ENCODE data around the gene CACNB3. TPM values are rescaled to one million over a fixed set of nuclear protein-coding genes. Genes with fewer than 3 reads are reported as not detected.

The CACNB3 gene
- total RNA-seq, 5 donors from 2014 or later (not counting 1 experiment from before 2014, with no cell fraction given), result 4.3 to 12.4 (median 8.9) TPM

DNA sequence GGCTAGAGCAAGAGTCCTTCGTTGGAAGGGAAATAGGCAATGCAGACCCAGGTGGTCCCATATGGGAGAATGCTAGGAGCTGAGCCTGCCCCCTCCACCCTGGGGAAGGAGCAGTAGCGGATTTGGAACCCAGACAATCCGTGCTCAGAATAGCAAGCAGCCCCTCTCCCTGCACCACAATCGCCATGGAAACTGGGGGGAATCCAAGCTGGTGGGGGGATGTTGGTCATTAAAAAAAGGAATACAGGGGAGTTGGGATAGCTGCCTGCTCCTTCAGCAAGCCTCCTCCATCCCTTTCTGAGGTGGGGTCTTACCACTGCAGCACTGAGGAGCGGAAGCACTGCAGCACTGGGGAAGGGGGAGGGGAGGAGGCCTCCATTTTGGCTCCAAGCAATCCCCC lies 44.5 kb downstream of the CACNB3 start:
- no peak overlapping the region for H3K4me3 Mint-ChIP-seq
- Histone ChIP-seq H3K4me3 (ENCODE audit: control insufficient read depth in 1 of 2, extremely low read depth in 1 of 2, low read length in 1 of 2) (no peak overlapping the region), H3K27ac (ENCODE audit: low read length) (no peak overlapping the region), H3K9me3 (no peaks in the 10 kb centered on the region), H3K4me1 (ENCODE audit: control insufficient read depth in 1 of 2, extremely low read depth in 1 of 2, insufficient read depth in 2 of 2, low read length in 2 of 2) (peaks cover 2 to 23% of the 10 kb centered on the region in 2 experiments), H3K27me3 (replicated peaks in 1 of 2; ENCODE audit: control insufficient read depth in 2 of 2, extremely low read depth in 1 of 2, insufficient read depth in 2 of 2, low read length in 1 of 2) (peaks cover 0 to 37% of the 10 kb centered on the region in 2 experiments), H3K36me3 (ENCODE audit: control insufficient read depth in 2 of 2, extremely low read depth in 1 of 2, insufficient read depth in 1 of 2, low read length in 1 of 2) (no peaks in the 10 kb centered on the region)
- H3K4me1 Mint-ChIP-seq, result peaks cover 25 to 26% (median 25%) of the 10 kb centered on the region in 3 donors
- ChIA-PET POLR2A (no interaction called here), CTCF (no interaction called here)
- ATAC-seq (replicated peaks in 1 of 4) (no peak), DNase-seq (no peak)
- H3K27me3 Mint-ChIP-seq, result peaks cover 13 to 30% of the 10 kb centered on the region in 2 donors
- peaks cover 9% of the 10 kb centered on the region for H3K36me3 Mint-ChIP-seq
- WGBS (ENCODE audit: insufficient coverage), result no CpG with 5 or more reads among the region's 5 CpGs
- no peak overlapping the region for H3K27ac Mint-ChIP-seq
- H3K9me3 Mint-ChIP-seq, result no peaks in the 10 kb centered on the region

DNA sequence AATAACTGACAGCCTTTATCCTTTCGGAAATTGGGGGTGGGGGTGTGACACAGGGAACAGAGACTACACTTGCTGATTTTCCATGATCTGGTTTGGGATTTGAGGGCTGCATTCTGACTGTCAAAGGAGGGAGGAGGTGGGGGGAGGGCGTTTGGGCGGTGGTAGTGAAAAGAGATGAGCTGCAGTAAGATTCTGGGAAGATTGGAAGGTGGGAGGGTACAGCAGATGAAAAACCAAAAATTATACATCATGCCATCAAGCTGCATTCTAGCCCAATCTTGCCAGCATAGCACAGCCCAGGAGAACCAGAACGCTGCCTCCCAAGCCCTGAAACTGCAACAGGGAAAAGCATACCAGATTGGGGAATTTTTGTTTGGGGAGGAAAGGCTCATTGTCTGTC lies 45.0 kb downstream of the CACNB3 start:
- CTCF ChIA-PET, result no interaction called here
- Histone ChIP-seq H3K27ac (ENCODE audit: low read length) (no peak overlapping the region), H3K4me1 (ENCODE audit: control insufficient read depth in 1 of 2, extremely low read depth in 1 of 2, insufficient read depth in 2 of 2, low read length in 2 of 2) (peaks cover 2 to 23% of the 10 kb centered on the region in 2 experiments), H3K27me3 (replicated peaks in 1 of 2; ENCODE audit: control insufficient read depth in 2 of 2, extremely low read depth in 1 of 2, insufficient read depth in 2 of 2, low read length in 1 of 2) (peaks cover 0 to 33% of the 10 kb centered on the region in 2 experiments), H3K4me3 (ENCODE audit: control insufficient read depth in 1 of 2, extremely low read depth in 1 of 2, low read length in 1 of 2) (no peak overlapping the region), H3K9me3 (no peaks in the 10 kb centered on the region), H3K36me3 (ENCODE audit: control insufficient read depth in 2 of 2, extremely low read depth in 1 of 2, insufficient read depth in 1 of 2, low read length in 1 of 2) (no peaks in the 10 kb centered on the region)
- Mint-ChIP-seq H3K27me3 (peaks cover 13 to 30% of the 10 kb centered on the region in 2 donors), H3K36me3 (peaks cover 9% of the 10 kb centered on the region), H3K4me1 (peaks cover 25 to 26% (median 25%) of the 10 kb centered on the region in 3 donors), H3K27ac (no peak overlapping the region), H3K9me3 (no peaks in the 10 kb centered on the region), H3K4me3 (no peak overlapping the region)
- DNase-seq (no peak), ATAC-seq (replicated peaks in 1 of 4) (no peak)
- WGBS (ENCODE audit: insufficient coverage), result 83% methylated on average over 1 of the region's 4 CpGs
- POLR2A ChIA-PET, result no interaction called here

DNA sequence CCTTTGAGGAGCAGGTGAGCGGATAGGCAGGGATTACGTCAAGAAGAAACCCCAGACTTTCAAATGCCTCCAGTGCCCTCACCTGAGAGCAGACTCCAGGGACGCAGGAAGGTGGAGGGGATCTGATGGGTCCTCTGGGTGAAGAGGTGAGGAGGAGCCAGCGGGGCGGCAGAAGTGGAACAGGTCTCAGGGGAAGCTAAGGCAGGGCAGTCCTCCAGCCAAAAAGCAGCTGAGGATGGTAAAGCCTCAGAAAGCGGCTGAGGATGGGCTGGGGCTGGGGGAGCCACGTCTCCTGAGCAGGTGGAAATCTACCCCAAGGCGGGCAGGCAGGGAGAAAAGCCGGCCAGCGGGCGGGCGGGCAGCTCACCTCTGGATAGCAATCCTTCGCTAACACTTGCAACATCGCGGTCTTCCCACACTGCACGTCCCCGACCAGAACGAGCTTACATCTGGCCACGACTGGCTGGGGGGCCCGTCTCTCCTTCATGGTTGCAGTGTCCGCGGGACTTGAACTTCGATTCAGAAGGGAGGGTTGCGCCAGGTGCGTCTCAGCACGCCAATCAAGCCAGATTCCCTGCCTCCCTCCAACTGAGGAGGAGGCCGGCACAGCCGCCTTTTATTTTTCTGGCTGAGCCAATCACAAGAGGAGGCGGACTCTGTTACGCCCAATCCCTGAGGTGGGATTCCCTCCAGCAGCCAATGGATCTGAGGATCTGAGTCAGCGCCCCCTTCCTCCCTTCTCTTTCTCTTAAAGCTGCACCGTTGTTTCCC lies 47.2 kb downstream of the CACNB3 start, which contains the start of gene RND1:
TSS of gene RND1 (minus strand) at position 590 of the 771 bp plus-strand sequence. CDS start at position 487, 103 bp downstream.
- POLR2A ChIA-PET, result interaction anchor here (0.5 to 1.1 kb wide), 8 partner anchors 12 to 758 kb away, joined by 3 to 9 read pairs (median 3); partner anchors contain the start of gene DDX23 (in 1 of the 2)
- CTCF ChIA-PET, result interaction anchor here (0.6 to 2.4 kb wide), 7 partner anchors 13 to 71 kb away, joined by 3 to 28 read pairs (median 4); partner anchors contain the start of genes DDX23 (in 1 of the 2) and FKBP11 (in 1 of the 2)
- ATAC-seq (replicated peaks in 1 of 4), result peak; percentile 92 to 97 (median 96)

DNA sequence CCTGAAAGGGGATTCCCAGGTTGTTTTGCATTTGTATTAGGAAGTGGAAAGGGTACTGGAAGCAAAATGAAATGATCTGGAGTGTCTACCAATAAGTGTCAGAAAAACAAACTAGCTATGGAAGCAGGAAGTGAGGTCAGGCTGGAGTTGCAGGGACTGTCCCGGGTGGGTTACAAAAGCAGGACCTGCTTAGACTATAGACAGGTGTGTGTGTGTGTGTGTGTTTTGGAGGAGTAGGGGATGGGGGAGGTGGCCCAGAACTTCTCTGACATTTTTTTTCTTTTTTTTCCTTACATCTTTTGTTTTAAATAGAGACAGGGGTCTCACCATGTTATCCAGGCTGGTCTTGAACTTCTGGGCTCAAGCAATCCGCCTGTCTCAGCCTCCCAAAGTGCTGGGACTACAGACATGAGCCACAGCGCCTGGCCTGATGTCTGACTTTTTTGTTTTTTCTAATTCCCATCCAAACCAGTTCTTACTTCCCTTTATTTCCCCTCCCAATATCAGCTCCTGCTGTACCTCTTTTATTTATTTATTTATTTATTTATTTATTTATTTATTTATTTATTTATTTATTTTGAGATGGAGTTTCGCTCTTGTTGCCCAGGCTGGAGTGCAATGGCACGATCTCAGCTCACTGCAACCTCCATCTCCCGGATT lies 47.9 kb downstream of the CACNB3 start:
- Mint-ChIP-seq H3K36me3 (peaks cover 4% of the 10 kb centered on the region), H3K27me3 (peaks cover 13 to 30% of the 10 kb centered on the region in 2 donors), H3K9me3 (no peaks in the 10 kb centered on the region), H3K4me3 (peak overlapping the region; percentile 87 to 89 (median 88)), H3K27ac (peak overlapping the region; percentile 79 to 94), H3K4me1 (peaks cover 25 to 26% (median 25%) of the 10 kb centered on the region in 3 donors)
- Histone ChIP-seq H3K27me3 (replicated peaks in 1 of 2; ENCODE audit: control insufficient read depth in 2 of 2, extremely low read depth in 1 of 2, insufficient read depth in 2 of 2, low read length in 1 of 2) (peaks cover 0 to 32% of the 10 kb centered on the region in 2 experiments), H3K36me3 (ENCODE audit: control insufficient read depth in 2 of 2, extremely low read depth in 1 of 2, insufficient read depth in 1 of 2, low read length in 1 of 2) (no peaks in the 10 kb centered on the region), H3K4me3 (ENCODE audit: control insufficient read depth in 1 of 2, extremely low read depth in 1 of 2, low read length in 1 of 2) (peak overlapping the region; percentile 58 to 77), H3K4me1 (ENCODE audit: control insufficient read depth in 1 of 2, extremely low read depth in 1 of 2, insufficient read depth in 2 of 2, low read length in 2 of 2) (peaks cover 2 to 23% of the 10 kb centered on the region in 2 experiments), H3K9me3 (no peaks in the 10 kb centered on the region), H3K27ac (ENCODE audit: low read length) (peak overlapping the region; percentile 20)
- 94% methylated on average over 2 of the region's 6 CpGs for WGBS (ENCODE audit: insufficient coverage)
- ChIA-PET POLR2A (interaction anchor here (0.5 to 1.1 kb wide), 4 partner anchors 13 to 322 kb away, joined by 3 to 9 read pairs (median 3); partner anchors contain the start of gene DDX23 (in 1 of the 2)), CTCF (interaction anchor here (0.6 to 2.4 kb wide), 8 partner anchors 10 to 70 kb away, joined by 3 to 28 read pairs (median 4); partner anchors contain the start of genes DDX23 (in 1 of the 2) and FKBP11 (in 1 of the 2))
- DNase-seq (no peak), ATAC-seq (replicated peaks in 1 of 4) (peak in 3 of 4 experiments; percentile 40 to 45 (median 41))

More for the DNA sequence above, 47.2 kb downstream of the CACNB3 start, which contains the start of gene RND1:
- WGBS (ENCODE audit: insufficient coverage), result under 1% methylated on average over 25 of the region's 32 CpGs
- Mint-ChIP-seq H3K36me3 (peaks cover 9% of the 10 kb centered on the region), H3K27ac (peak within 1 kb of the TSS; percentile 84 to 94), H3K4me1 (peaks cover 25 to 26% (median 25%) of the 10 kb centered on the region in 3 donors), H3K9me3 (no peaks in the 10 kb centered on the region), H3K27me3 (peaks cover 13 to 30% of the 10 kb centered on the region in 2 donors), H3K4me3 (peak within 1 kb of the TSS; percentile 87 to 89 (median 88))
- peaks cover 2 to 23% of the 10 kb centered on the region in 2 experiments for H3K4me1 ChIP-seq (ENCODE audit: control insufficient read depth in 1 of 2, extremely low read depth in 1 of 2, insufficient read depth in 2 of 2, low read length in 2 of 2)
- H3K27ac ChIP-seq (ENCODE audit: low read length), result peak within 1 kb of the TSS; percentile 20
- H3K36me3 ChIP-seq (ENCODE audit: control insufficient read depth in 2 of 2, extremely low read depth in 1 of 2, insufficient read depth in 1 of 2, low read length in 1 of 2), result no peaks in the 10 kb centered on the region
- peaks cover 0 to 33% of the 10 kb centered on the region in 2 experiments for H3K27me3 ChIP-seq (replicated peaks in 1 of 2; ENCODE audit: control insufficient read depth in 2 of 2, extremely low read depth in 1 of 2, insufficient read depth in 2 of 2, low read length in 1 of 2)
- H3K4me3 ChIP-seq (ENCODE audit: control insufficient read depth in 1 of 2, extremely low read depth in 1 of 2, low read length in 1 of 2), result peak within 1 kb of the TSS; percentile 58 to 77
- peak; percentile 59 to 94 (median 82) for DNase-seq
- H3K9me3 ChIP-seq, result no peaks in the 10 kb centered on the region

DNA sequence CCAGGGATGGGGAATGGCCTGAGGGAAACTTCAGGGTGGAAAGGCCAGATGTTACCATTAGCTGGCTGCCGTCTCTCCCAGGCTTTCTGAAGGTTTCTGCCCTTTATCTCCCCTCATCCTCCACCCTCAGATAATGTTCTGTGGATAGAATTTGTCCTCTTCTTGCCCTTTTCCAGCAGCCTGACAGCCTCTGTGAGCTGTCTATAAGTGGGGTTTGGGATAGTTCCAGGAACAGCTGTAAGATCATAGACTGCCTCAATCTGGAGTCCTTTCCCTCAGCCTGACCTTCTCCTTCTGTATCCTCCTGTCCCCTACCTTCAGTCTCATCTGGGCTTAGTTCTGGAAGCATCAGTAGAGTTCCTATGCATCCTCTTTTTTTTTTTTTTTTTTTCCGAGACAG lies 50.2 kb downstream of the CACNB3 start:
- Mint-ChIP-seq H3K27me3 (peaks cover 3 to 9% of the 10 kb centered on the region in 2 donors), H3K36me3 (no peaks in the 10 kb centered on the region), H3K4me1 (peaks cover 25 to 26% (median 25%) of the 10 kb centered on the region in 3 donors), H3K27ac (no peak overlapping the region), H3K4me3 (no peak overlapping the region), H3K9me3 (no peaks in the 10 kb centered on the region)
- Histone ChIP-seq H3K4me3 (ENCODE audit: control insufficient read depth in 1 of 2, extremely low read depth in 1 of 2, low read length in 1 of 2) (no peak overlapping the region), H3K9me3 (no peaks in the 10 kb centered on the region), H3K36me3 (ENCODE audit: control insufficient read depth in 2 of 2, extremely low read depth in 1 of 2, insufficient read depth in 1 of 2, low read length in 1 of 2) (no peaks in the 10 kb centered on the region), H3K27me3 (replicated peaks in 1 of 2; ENCODE audit: control insufficient read depth in 2 of 2, extremely low read depth in 1 of 2, insufficient read depth in 2 of 2, low read length in 1 of 2) (peaks cover 0 to 9% of the 10 kb centered on the region in 2 experiments), H3K4me1 (ENCODE audit: control insufficient read depth in 1 of 2, extremely low read depth in 1 of 2, insufficient read depth in 2 of 2, low read length in 2 of 2) (peaks cover 2 to 23% of the 10 kb centered on the region in 2 experiments), H3K27ac (ENCODE audit: low read length) (no peak overlapping the region)
- ChIA-PET POLR2A (no interaction called here), CTCF (interaction anchor here in 1 of 2 donors (0.9 kb wide), 1 partner anchor 16 kb away, joined by 5 read pairs; the partner anchor contains the start of gene DDX23)
- no peak for ATAC-seq (replicated peaks in 1 of 4)
- DNase-seq, result no peak
- WGBS (ENCODE audit: insufficient coverage), result no CpG with 5 or more reads among the region's 2 CpGs

DNA sequence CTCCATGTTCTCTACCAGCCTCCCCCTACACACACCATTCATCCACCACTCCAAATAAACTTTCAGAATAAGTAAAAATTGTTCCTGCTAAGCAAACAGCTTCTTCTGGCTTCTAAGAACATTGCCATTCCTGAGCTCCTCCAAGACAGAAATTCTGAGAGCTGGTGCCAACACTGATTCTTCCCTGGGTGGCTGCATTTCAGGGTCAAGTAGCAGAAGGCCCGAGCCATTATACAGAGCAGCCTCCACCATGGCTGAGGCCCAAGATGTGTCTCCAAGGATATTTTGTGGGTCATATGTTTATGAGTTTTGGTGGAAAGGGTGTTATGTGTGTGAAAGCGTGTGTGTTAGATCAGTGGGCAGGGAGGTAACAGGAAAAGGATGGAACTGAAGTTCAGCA lies 50.9 kb downstream of the CACNB3 start:
- Histone ChIP-seq H3K4me3 (ENCODE audit: control insufficient read depth in 1 of 2, extremely low read depth in 1 of 2, low read length in 1 of 2) (no peak overlapping the region), H3K4me1 (ENCODE audit: control insufficient read depth in 1 of 2, extremely low read depth in 1 of 2, insufficient read depth in 2 of 2, low read length in 2 of 2) (peaks cover 2 to 21% of the 10 kb centered on the region in 2 experiments), H3K36me3 (ENCODE audit: control insufficient read depth in 2 of 2, extremely low read depth in 1 of 2, insufficient read depth in 1 of 2, low read length in 1 of 2) (no peaks in the 10 kb centered on the region), H3K27me3 (replicated peaks in 1 of 2; ENCODE audit: control insufficient read depth in 2 of 2, extremely low read depth in 1 of 2, insufficient read depth in 2 of 2, low read length in 1 of 2) (peaks cover 0 to 3% of the 10 kb centered on the region in 2 experiments), H3K9me3 (no peaks in the 10 kb centered on the region), H3K27ac (ENCODE audit: low read length) (no peak overlapping the region)
- Mint-ChIP-seq H3K27me3 (peaks cover 0 to 2% of the 10 kb centered on the region in 2 donors), H3K9me3 (no peaks in the 10 kb centered on the region), H3K4me3 (no peak overlapping the region), H3K36me3 (no peaks in the 10 kb centered on the region), H3K27ac (no peak overlapping the region), H3K4me1 (peaks cover 19 to 21% (median 20%) of the 10 kb centered on the region in 3 donors)
- DNase-seq (no peak), ATAC-seq (replicated peaks in 1 of 4) (no peak)
- ChIA-PET POLR2A (no interaction called here), CTCF (interaction anchor here in 1 of 2 donors (0.9 kb wide), 1 partner anchor 17 kb away, joined by 5 read pairs; the partner anchor contains the start of gene DDX23)
- 75% methylated on average over 1 of the region's 2 CpGs for WGBS (ENCODE audit: insufficient coverage)

All from T-cell (primary cell).